Panc1 (cell line): ENCODE data around the gene NTRK3.

ENCODE experiments used
- CTCF ChIP-seq: fragments of 450-650 bp; IDR thresholded peaks from 2 replicates; pipeline ENCODE4 v1.5.1; 2017; ENCODE audit warnings: mild to moderate bottlenecking
- POLR2AphosphoS5 ChIP-seq: IDR thresholded peaks from 2 replicates; pipeline ENCODE4 v1.6.1; 2012; ENCODE audit warnings: mild to moderate bottlenecking, low read depth, low read length, moderate library complexity
- REST ChIP-seq, 2 experiments: IDR thresholded peaks; 2 replicates each; pipeline ENCODE4 v1.6.1; 2011 to 2012; ENCODE audit warnings: low read depth in 2 of 2, control low read depth in 1 of 2, low read length in 1 of 2, mild to moderate bottlenecking in 1 of 2, moderate library complexity in 1 of 2; ENCODE audit not compliant: insufficient read depth in 1 of 2

GRCh38 chr15:88218557-88219221 is 37.9 kb downstream of the NTRK3 start:
- no peak for TF ChIP-seq CTCF
- TF ChIP-seq REST (IDR thresholded peaks at IDR 0.05; ENCODE audit: insufficient read depth in 1 of 2, low read depth in 2 of 2, low read length in 1 of 2), result no peak
- no peak for TF ChIP-seq POLR2AphosphoS5
